CD4-positive, alpha-beta T cell (primary cell): ENCODE data around the gene DDIT3. TPM values are rescaled to one million over a fixed set of nuclear protein-coding genes. Genes with fewer than 3 reads are reported as not detected.
"Not testable (repeated sequence)": the region's sequence is repeated elsewhere in the genome, so short reads cannot be mapped to it uniquely, and the experiment has no call there.

ENCODE experiments used
- ATAC-seq: fragments of 200-7000 bp; cut with Tn5 transposase; one replicate; pipeline ENCODE4 v1.10.0; 2022; ENCODE audit warnings: mild to moderate bottlenecking; ENCODE audit not compliant: poor library complexity
- CTCF ChIA-PET: fragments of 350-600 bp; sonication (Branson Sonifier 250); formaldehyde crosslinking; loops from one replicate; lab custom pipeline; 2021; ENCODE audit warnings: antibody characterized with exemption, inconsistent platforms; lab: Charles Lee
- POLR2A ChIA-PET: fragments of 350-600 bp; sonication (Branson Sonifier 250); formaldehyde crosslinking; loops from one replicate; lab custom pipeline; 2021; ENCODE audit warnings: antibody characterized with exemption, inconsistent platforms; lab: Charles Lee
- DNase-seq, 14 experiments: peaks; one replicate each; pipeline ENCODE4 v3.0.0-alpha.2; 2013 to 2020; ENCODE audit warnings: mixed read lengths in 2 of 14
- H3K27ac ChIP-seq, 2 donors: one replicate each; pipeline versions ENCODE4 v1.5.1 to v1.7.0; 2013; ENCODE audit warnings: low read length in 2 of 2, low read depth in 1 of 2, mild to moderate bottlenecking in 1 of 2
- H3K27me3 ChIP-seq, 2 experiments: 1 replicate in 1 of 2; 2 replicates in 1 of 2; pipeline versions ENCODE4 v1.6.1 to v1.7.0; 2013; ENCODE audit warnings: low read length in 2 of 2, control low read depth in 1 of 2, mild to moderate bottlenecking in 1 of 2, moderate library complexity in 1 of 2; ENCODE audit not compliant: insufficient read depth in 2 of 2, control insufficient read depth in 1 of 2
- H3K36me3 ChIP-seq: one replicate; pipeline ENCODE4 v1.6.1; 2013; ENCODE audit warnings: low read length, control low read depth; ENCODE audit not compliant: insufficient read depth
- H3K4me1 ChIP-seq: one replicate; pipeline ENCODE4 v1.6.1; 2013; ENCODE audit warnings: low read length, control low read depth; ENCODE audit not compliant: insufficient read depth
- H3K4me3 ChIP-seq: one replicate; pipeline ENCODE4 v1.5.1; 2013; ENCODE audit warnings: mild to moderate bottlenecking, low read length, moderate library complexity
- H3K9me3 ChIP-seq, 2 experiments: 1 replicate in 1 of 2; 2 replicates in 1 of 2; pipeline versions ENCODE4 v1.6.1 to v1.7.0; 2013; ENCODE audit warnings: low read length in 2 of 2, mild to moderate bottlenecking in 2 of 2, control low read depth in 1 of 2, moderate library complexity in 1 of 2; ENCODE audit not compliant: control insufficient read depth in 1 of 2, insufficient read depth in 1 of 2
- H3K27ac Mint-ChIP-seq: one replicate; pipeline ENCODE4 v1.8.0; 2020; ENCODE audit warnings: mixed read lengths
- H3K27me3 Mint-ChIP-seq: one replicate; pipeline ENCODE4 v1.8.0; 2021; ENCODE audit warnings: mixed read lengths
- H3K36me3 Mint-ChIP-seq: one replicate; pipeline ENCODE4 v1.8.0; 2021; ENCODE audit warnings: low read depth, mixed read lengths
- H3K4me1 Mint-ChIP-seq: one replicate; pipeline ENCODE4 v1.8.0; 2021; ENCODE audit warnings: low read depth, mixed read lengths
- H3K4me3 Mint-ChIP-seq: one replicate; pipeline ENCODE4 v1.8.0; 2020; ENCODE audit warnings: mild to moderate bottlenecking, mixed read lengths
- H3K9me3 Mint-ChIP-seq: one replicate; pipeline ENCODE4 v1.8.0; 2020; ENCODE audit warnings: mixed read lengths
- intact Hi-C, 2 experiments: fragments of 100-400 bp; cut with DNase I in 1 of 2; cut with micrococcal nuclease in 1 of 2; formaldehyde crosslinking; loops; one replicate each; pipeline versions ENCODE4 v1.15.1 to v1.9.0; 2023 to 2025; cut with DNase I, micrococcal nuclease
- total RNA-seq, 174 experiments: library from RNA in 2 of 174; stranded (reverse) in 2 of 174; gene quantifications; one replicate each; pipeline ENCODE4 v1.2.3 and lab custom pipeline; 2021 to 2026
- TF ChIP-seq, protein P1 (sequence below): fragments of 200-600 bp; IDR thresholded peaks from one replicate; pipeline ENCODE4 v1.8.0; 2022; ENCODE audit warnings: antibody characterized with exemption, mild to moderate bottlenecking

The DDIT3 gene
- total RNA-seq, 2 experiments from 2014 or later: 145 TPM

DNA sequence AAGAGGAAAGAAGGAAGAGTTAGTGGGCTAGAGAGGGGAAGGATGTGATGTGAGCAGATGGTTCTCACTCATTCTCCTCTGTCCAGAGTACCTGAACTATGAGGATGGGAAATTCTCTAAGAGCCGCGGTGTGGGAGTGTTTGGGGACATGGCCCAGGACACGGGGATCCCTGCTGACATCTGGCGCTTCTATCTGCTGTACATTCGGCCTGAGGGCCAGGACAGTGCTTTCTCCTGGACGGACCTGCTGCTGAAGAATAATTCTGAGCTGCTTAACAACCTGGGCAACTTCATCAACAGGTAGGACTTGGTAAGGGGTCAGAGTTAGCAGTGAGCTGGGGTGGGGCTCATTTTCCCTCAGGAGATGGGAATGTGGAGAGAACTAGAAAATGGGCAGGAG, 7.6 kb downstream of the DDIT3 start:
- Histone ChIP-seq H3K4me3 (no peak overlapping the region), H3K36me3 (peaks cover 82% of the 10 kb centered on the region), H3K27ac (no peak overlapping the region), H3K4me1 (peaks cover under 1% of the 10 kb centered on the region), H3K27me3 (no peaks in the 10 kb centered on the region), H3K9me3 (no peaks in the 10 kb centered on the region)
- peak overlapping the region; percentile 53 for H3K27ac Mint-ChIP-seq
- no peaks in the 10 kb centered on the region for H3K27me3 Mint-ChIP-seq
- DNase-seq (no peak), ATAC-seq (no peak)
- H3K9me3 Mint-ChIP-seq: no peaks in the 10 kb centered on the region
- TF ChIP-seq, protein P1, sequence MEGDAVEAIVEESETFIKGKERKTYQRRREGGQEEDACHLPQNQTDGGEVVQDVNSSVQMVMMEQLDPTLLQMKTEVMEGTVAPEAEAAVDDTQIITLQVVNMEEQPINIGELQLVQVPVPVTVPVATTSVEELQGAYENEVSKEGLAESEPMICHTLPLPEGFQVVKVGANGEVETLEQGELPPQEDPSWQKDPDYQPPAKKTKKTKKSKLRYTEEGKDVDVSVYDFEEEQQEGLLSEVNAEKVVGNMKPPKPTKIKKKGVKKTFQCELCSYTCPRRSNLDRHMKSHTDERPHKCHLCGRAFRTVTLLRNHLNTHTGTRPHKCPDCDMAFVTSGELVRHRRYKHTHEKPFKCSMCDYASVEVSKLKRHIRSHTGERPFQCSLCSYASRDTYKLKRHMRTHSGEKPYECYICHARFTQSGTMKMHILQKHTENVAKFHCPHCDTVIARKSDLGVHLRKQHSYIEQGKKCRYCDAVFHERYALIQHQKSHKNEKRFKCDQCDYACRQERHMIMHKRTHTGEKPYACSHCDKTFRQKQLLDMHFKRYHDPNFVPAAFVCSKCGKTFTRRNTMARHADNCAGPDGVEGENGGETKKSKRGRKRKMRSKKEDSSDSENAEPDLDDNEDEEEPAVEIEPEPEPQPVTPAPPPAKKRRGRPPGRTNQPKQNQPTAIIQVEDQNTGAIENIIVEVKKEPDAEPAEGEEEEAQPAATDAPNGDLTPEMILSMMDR: no peak
- ChIA-PET CTCF (interaction anchor here (1.5 kb wide), 1 partner anchor 34 kb away, joined by 3 read pairs; the partner anchor contains the start of gene DCTN2), POLR2A (no interaction called here)
- H3K36me3 Mint-ChIP-seq: peaks cover 80% of the 10 kb centered on the region
- H3K4me1 Mint-ChIP-seq: peaks cover 5% of the 10 kb centered on the region
- H3K4me3 Mint-ChIP-seq: no peak overlapping the region
- intact Hi-C loops: no loop called here

- H3K4me3 ChIP-seq: no peak overlapping the region
- Mint-ChIP-seq H3K27ac (peak overlapping the region; percentile 53), H3K4me3 (no peak overlapping the region), H3K4me1 (no peaks in the 10 kb centered on the region), H3K9me3 (no peaks in the 10 kb centered on the region), H3K36me3 (peaks cover 71% of the 10 kb centered on the region), H3K27me3 (no peaks in the 10 kb centered on the region)
- CTCF ChIA-PET: interaction anchor here (1.5 kb wide), 1 partner anchor 35 kb away, joined by 3 read pairs; the partner anchor contains the start of gene DCTN2
- TF ChIP-seq, protein P1: no peak
- POLR2A ChIA-PET: interaction anchor here (0.6 kb wide), 1 partner anchor 1773 kb away, joined by 3 read pairs; no protein-coding TSS in a partner anchor
- peak overlapping the region in 1 of 2 donors; percentile 3 for H3K27ac ChIP-seq
- ATAC-seq (no peak), DNase-seq (no peak)
- no peaks in the 10 kb centered on the region for H3K27me3 ChIP-seq
- intact Hi-C loops: no loop called here
- no peaks in the 10 kb centered on the region for H3K9me3 ChIP-seq
- no peaks in the 10 kb centered on the region for H3K4me1 ChIP-seq
- peaks cover 73% of the 10 kb centered on the region for H3K36me3 ChIP-seq
Observed at GRCh38 chr12:57511588-57512325, 8.6 kb downstream of the DDIT3 start.

DNA sequence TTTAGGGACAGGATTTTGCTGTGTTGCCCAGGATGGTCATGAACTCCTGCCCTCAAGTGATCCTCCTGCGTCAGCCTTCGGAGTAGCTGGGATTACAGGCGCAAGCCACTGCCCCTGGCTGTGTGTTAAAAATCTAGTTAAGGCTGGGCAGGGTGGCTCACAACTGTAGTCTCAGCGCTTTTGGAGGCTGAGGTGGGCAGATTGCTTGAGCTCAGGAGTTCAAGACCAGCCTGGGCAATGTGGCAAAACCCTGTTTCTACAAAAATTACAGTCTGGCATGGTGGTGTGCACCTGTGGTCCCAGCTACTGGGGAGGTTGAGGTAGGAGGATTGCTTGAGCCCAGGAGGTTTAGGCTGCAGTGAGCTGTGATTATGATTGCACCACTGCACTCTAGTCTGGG, 9.2 kb downstream of the DDIT3 start:
- Mint-ChIP-seq H3K27ac (peak overlapping the region; percentile 53), H3K4me1 (no peaks in the 10 kb centered on the region), H3K27me3 (no peaks in the 10 kb centered on the region), H3K9me3 (no peaks in the 10 kb centered on the region), H3K4me3 (no peak overlapping the region), H3K36me3 (peaks cover 69% of the 10 kb centered on the region)
- no peaks in the 10 kb centered on the region for H3K4me1 ChIP-seq
- H3K36me3 ChIP-seq: peaks cover 71% of the 10 kb centered on the region
- ChIA-PET CTCF (no interaction called here), POLR2A (no interaction called here)
- ATAC-seq: no peak
- intact Hi-C loops: no loop called here
- H3K27ac ChIP-seq: no peak overlapping the region
- no peak overlapping the region for H3K4me3 ChIP-seq
- H3K27me3 ChIP-seq: no peaks in the 10 kb centered on the region
- TF ChIP-seq, protein P1: no peak
- DNase-seq: no peak
- no peaks in the 10 kb centered on the region for H3K9me3 ChIP-seq

DNA sequence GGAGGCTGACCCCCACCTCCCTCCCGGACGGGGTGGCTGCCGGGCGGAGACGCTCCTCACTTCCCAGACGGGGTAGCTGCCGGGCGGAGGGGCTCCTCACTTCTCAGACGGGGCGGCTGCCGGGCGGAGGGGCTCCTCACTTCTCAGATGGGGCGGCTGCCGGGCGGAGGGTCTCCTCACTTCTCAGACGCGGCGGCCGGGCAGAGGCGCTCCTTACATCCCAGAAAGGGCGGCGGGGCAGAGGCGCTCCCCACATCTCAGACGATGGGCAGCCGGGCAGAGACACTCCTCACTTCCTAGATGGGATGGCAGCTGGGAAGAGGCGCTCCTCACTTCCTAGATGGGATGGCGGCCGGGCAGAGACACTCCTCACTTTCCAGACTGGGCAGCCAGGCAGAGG, 12.5 kb downstream of the DDIT3 start:
- H3K27ac ChIP-seq, H3K9me3 Mint-ChIP-seq, H3K4me1 Mint-ChIP-seq, POLR2A ChIA-PET, DNase-seq, CTCF ChIA-PET, H3K27ac Mint-ChIP-seq, H3K27me3 ChIP-seq, H3K27me3 Mint-ChIP-seq, H3K4me1 ChIP-seq, H3K4me3 ChIP-seq, H3K9me3 ChIP-seq, H3K4me3 Mint-ChIP-seq, intact Hi-C loops, ATAC-seq: not testable (repeated sequence)
- H3K36me3 ChIP-seq: peaks cover 68% of the 10 kb centered on the region
- H3K36me3 Mint-ChIP-seq: peaks cover 71% of the 10 kb centered on the region

GRCh38 chr12:57506541-57506940, 13.8 kb downstream of the DDIT3 start:
- ATAC-seq, H3K27me3 Mint-ChIP-seq, H3K27ac Mint-ChIP-seq, H3K4me3 Mint-ChIP-seq, DNase-seq, H3K4me1 ChIP-seq, H3K27ac ChIP-seq, H3K9me3 Mint-ChIP-seq, H3K4me3 ChIP-seq, intact Hi-C loops, H3K9me3 ChIP-seq, H3K4me1 Mint-ChIP-seq, H3K27me3 ChIP-seq: not testable (repeated sequence)
- ChIA-PET POLR2A (interaction anchor here (0.7 kb wide), 1 partner anchor 26 kb away, joined by 3 read pairs; no protein-coding TSS in a partner anchor), CTCF (interaction anchor here (1.2 kb wide), 1 partner anchor 44 kb away, joined by 5 read pairs; no protein-coding TSS in a partner anchor)
- peaks cover 63% of the 10 kb centered on the region for H3K36me3 ChIP-seq
- H3K36me3 Mint-ChIP-seq: peaks cover 68% of the 10 kb centered on the region
